Fibroblast of villous mesenchyme (primary cell): Measurements from ENCODE around the gene PSMB2. TPM values are rescaled to one million over a fixed set of nuclear protein-coding genes. Genes with fewer than 3 reads are reported as not detected.
"Not testable (repeated sequence)": the region's sequence is repeated elsewhere in the genome, so short reads cannot be mapped to it uniquely, and the experiment has no call there.

Experiments
- DNase-seq: peaks from one replicate; pipeline ENCODE4 v3.0.0-alpha.2; 2010; ENCODE audit warnings: low read depth
- H3K4me3 ChIP-seq: 2 replicates; pipeline ENCODE4 v1.5.1; 2011; ENCODE audit warnings: low read depth, mild to moderate bottlenecking, low read length
- total RNA-seq: library from RNA; depleted of rRNA; stranded (reverse); fragments of >200 nt; gene quantifications from 2 replicates; pipeline ENCODE4 v1.2.3, GENCODE V29; 2012
- TF ChIP-seq, protein P1 (sequence below): IDR thresholded peaks from 2 replicates; pipeline ENCODE4 v1.5.1; 2012; ENCODE audit warnings: low read depth, mild to moderate bottlenecking, low read length; ENCODE audit not compliant: insufficient read depth

PSMB2 gene
- total RNA-seq, 1 donor: 21.2 TPM

DNA sequence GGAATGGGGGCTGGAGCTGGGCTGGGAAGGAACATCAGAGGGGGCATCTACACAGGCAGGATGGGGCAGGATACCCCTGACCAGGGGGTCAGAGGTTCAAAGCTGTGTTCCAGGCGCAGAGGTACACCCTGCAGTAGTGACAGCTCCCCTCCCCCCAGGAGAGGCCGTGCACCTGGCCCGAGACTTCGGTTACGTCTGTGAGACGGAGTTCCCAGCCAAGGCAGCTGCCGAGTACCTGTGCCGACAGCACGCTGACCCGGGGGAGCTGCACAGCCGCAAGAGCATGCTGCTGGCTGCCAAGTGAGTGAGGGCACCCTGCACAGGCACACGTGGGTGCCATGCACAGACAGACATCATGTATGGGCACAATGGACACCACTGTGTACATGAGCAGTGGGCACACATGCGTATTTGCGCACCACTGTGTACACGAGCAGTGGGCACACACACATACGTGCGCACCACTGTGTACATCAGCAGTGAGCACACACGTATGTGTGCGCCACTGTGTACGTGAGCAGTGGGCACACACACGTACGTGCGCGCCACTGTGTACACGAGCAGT lies 50.8 kb downstream of the PSMB2 start:
- no peak overlapping the region for H3K4me3 ChIP-seq
- TF ChIP-seq, protein P1, sequence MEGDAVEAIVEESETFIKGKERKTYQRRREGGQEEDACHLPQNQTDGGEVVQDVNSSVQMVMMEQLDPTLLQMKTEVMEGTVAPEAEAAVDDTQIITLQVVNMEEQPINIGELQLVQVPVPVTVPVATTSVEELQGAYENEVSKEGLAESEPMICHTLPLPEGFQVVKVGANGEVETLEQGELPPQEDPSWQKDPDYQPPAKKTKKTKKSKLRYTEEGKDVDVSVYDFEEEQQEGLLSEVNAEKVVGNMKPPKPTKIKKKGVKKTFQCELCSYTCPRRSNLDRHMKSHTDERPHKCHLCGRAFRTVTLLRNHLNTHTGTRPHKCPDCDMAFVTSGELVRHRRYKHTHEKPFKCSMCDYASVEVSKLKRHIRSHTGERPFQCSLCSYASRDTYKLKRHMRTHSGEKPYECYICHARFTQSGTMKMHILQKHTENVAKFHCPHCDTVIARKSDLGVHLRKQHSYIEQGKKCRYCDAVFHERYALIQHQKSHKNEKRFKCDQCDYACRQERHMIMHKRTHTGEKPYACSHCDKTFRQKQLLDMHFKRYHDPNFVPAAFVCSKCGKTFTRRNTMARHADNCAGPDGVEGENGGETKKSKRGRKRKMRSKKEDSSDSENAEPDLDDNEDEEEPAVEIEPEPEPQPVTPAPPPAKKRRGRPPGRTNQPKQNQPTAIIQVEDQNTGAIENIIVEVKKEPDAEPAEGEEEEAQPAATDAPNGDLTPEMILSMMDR: no peak
- no peak for DNase-seq

DNA sequence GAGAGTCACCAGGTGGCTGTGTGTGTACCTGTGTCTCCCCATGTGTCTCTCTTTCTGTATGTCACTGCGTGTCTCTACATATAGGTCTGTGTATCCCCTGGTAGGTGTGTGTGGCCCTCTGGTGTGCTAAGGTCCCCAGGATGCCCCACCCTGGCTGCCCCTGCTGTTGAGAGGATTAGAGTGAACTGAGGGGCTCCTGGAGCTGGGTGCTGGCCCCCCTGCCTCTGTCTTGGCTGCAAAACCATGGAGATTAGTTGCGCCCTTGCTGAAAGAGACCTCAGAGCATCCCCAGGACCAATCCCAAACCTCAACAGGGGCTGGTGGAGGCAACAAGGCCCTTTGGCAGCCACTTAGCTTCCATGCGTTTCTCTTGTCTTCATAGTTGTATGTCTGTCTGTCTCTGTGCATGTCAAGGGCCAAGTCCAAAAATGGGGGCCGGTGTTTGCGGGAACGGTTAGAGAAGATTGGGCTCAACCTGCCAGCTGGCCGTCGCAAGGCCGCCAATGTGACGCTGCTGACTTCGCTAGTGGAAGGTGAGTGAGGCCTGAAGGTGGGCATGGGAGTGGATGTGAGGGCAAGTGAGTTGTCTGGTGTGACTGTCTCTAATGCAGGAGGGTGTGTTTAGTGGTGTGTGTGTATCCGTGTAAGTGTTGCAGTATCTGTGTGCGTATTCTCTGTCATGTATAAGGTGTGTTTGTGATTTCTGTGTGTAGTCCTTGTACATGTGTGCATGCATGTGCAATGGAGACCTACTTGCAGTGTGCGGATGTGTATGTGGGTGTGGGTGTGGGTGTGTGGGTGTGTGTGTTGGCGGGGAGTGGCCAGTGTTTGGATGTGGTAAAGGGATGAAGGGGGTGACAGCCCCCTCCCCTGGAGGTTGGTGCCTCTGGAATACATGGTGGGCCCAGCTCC lies 51.6 kb downstream of the PSMB2 start:
- H3K4me3 ChIP-seq: no peak overlapping the region
- TF ChIP-seq, protein P1: no peak
- DNase-seq: no peak

DNA sequence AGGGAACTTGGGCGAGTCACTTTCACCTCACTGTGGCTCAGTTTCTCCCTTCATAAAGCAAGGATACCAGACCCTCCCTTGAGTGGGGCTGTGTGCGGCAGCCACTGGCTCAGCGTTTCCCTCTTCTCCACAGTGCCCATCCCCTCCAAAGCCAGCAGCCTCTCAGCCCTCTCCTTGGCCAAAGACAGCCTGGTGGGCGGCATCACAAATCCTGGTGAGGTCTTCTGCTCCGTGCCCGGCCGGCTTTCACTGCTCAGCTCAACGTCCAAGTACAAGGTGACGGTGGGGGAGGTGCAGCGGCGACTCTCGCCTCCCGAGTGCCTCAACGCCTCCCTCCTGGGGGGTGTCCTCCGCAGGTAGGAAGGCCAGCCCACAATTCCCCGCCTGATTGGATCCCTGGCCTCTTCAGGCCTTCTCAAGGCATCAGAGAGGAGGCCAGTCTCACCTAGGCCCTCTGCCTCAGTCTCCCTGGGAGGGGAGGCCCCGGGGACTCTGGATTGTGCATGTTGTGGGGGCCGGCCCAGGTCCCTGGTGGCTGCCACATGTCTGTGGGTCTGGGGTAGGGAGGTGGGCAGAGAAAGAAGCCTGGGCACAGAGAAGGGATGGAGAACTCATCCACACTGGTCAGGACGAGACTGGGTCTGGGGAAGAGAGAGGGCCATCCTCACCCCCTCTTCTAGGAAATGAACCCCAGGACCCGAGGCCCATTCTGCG lies 53.0 kb downstream of the PSMB2 start:
- no peak for DNase-seq
- H3K4me3 ChIP-seq: no peak overlapping the region
- TF ChIP-seq, protein P1: no peak

DNA sequence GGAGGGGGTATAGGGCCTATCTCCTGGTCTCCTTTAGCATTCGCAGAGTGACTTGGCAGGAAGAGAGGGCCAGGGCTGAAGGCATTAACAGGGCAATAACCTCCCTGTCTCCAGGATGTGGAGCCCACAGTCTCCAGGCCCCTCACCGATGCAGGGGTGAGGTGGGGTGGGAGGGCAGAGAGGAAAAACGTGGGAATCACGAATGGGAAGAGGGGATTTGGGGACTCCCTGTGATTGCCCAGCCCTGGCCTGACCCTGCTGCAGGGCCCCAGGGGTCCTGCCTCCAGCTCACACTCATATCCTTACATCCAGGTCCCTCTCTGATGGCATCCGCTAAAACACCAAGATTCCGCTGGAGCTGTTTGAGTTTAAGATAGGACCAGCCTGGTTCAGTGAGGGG lies 53.6 kb downstream of the PSMB2 start:
- no peak overlapping the region for H3K4me3 ChIP-seq
- TF ChIP-seq, protein P1: no peak
- no peak for DNase-seq

DNA sequence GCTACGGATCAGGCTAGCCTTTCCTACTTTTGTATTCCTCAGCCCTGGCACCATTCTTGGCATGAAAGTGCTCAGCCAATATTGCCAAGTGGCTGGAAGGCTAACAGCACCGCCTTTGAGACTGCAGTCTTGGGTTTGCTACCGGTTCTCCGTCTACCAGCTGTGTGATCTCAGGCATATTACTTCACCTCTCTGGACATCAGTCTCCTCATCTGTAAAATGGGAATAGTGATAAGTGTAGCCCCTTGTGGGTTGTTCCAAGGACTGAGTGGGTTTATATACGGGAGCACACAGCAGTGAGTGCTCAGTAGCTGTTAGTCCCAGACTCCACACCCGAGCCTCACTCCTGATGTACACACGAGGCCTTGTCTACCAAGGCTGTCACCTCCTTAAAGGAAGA lies 54.5 kb downstream of the PSMB2 start:
- TF ChIP-seq, protein P1: no peak
- no peak for DNase-seq
- H3K4me3 ChIP-seq: no peak overlapping the region

DNA sequence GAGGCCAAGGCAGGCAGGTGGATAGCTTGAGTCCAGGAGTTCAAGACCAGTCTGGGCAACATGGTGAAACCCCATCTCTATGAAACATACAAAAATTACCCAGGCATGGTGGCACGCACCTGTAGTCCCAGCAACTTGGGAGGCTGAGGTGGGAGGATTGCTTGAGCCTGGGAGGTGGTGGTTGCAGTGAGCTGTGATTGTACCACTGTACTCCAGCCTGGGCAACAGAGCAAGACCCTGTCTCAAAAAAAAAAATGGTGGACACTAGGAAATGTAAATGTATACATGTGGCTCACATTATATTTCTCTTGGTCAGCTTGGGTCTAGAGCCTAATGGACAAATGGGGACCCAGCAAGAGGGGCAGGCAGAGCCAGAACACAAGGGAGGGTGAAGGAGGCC lies 55.5 kb downstream of the PSMB2 start:
- H3K4me3 ChIP-seq, DNase-seq: not testable (repeated sequence)

GRCh38 chr1:35585281-35585680 lies 56.0 kb downstream of the PSMB2 start:
- TF ChIP-seq, protein P1: no peak
- no peak overlapping the region for H3K4me3 ChIP-seq
- no peak for DNase-seq

DNA sequence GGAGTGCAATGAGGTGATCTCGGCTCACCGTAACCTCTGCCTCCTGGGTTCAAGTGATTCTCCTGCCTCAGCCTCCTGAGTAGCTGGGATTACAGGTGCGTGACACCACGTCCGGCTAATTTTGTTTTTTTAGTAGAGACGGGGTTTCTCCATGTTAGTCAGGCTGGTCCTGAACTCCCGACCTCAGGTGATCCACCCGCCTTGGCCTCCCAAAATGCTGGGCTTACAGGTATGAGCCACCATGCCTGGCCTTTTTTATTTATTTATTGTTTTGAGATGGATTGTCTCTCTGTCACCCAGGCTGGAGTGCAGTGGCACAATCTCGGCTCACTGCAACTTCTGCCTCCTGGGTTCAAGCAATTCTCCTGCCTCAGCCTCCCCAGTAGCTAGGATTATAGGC lies 59.7 kb downstream of the PSMB2 start:
- not testable (repeated sequence) for DNase-seq, H3K4me3 ChIP-seq
